Forelimb muscle (tissue), 1 donor: ENCODE measurements around the gene MOCS1. TPM values are rescaled to one million over a fixed set of nuclear protein-coding genes. Genes with fewer than 3 reads are reported as not detected.

Source experiments
- DNase-seq: peaks from one replicate; pipeline ENCODE4 v3.0.0-alpha.2; 2013; ENCODE audit warnings: low read depth
- polyA plus RNA-seq: library from polyadenylated mRNA; unstranded; fragments of 120-200 nt; gene quantifications from one replicate; pipeline ENCODE4 v1.2.1, GENCODE V29; 2013; ENCODE audit not compliant: insufficient read length

Gene MOCS1
- polyA plus RNA-seq, 1 donor = 9.2 TPM

GRCh38 chr6:39876111-39876510 is 58.2 kb downstream of the MOCS1 start:
- no peak for DNase-seq

- DNase-seq = no peak
Observed at GRCh38 chr6:39873439-39873838, 60.8 kb downstream of the MOCS1 start.

- no peak for DNase-seq
Observed at GRCh38 chr6:39870950-39871349, 63.3 kb downstream of the MOCS1 start.

GRCh38 chr6:39867592-39867991 is 66.7 kb downstream of the MOCS1 start:
- DNase-seq = no peak

GRCh38 chr6:39865011-39865888 is 69.0 kb downstream of the MOCS1 start:
- DNase-seq = no peak

- no peak for DNase-seq
Observed at GRCh38 chr6:39861663-39862062, 72.6 kb downstream of the MOCS1 start.

GRCh38 chr6:39859025-39859424 is 75.2 kb downstream of the MOCS1 start:
- DNase-seq = no peak

GRCh38 chr6:39855356-39855995 is 78.8 kb downstream of the MOCS1 start:
- no peak for DNase-seq

Other genes starting within 250 kb of the MOCS1 start
- gene KIF6, start 209.1 kb downstream of the MOCS1 start, polyA plus RNA-seq = 1.8 TPM
- gene DAAM2, start 142.1 kb downstream of the MOCS1 start, polyA plus RNA-seq = 35.2 TPM